ENCODE results near the gene SNAP91.

DNA sequence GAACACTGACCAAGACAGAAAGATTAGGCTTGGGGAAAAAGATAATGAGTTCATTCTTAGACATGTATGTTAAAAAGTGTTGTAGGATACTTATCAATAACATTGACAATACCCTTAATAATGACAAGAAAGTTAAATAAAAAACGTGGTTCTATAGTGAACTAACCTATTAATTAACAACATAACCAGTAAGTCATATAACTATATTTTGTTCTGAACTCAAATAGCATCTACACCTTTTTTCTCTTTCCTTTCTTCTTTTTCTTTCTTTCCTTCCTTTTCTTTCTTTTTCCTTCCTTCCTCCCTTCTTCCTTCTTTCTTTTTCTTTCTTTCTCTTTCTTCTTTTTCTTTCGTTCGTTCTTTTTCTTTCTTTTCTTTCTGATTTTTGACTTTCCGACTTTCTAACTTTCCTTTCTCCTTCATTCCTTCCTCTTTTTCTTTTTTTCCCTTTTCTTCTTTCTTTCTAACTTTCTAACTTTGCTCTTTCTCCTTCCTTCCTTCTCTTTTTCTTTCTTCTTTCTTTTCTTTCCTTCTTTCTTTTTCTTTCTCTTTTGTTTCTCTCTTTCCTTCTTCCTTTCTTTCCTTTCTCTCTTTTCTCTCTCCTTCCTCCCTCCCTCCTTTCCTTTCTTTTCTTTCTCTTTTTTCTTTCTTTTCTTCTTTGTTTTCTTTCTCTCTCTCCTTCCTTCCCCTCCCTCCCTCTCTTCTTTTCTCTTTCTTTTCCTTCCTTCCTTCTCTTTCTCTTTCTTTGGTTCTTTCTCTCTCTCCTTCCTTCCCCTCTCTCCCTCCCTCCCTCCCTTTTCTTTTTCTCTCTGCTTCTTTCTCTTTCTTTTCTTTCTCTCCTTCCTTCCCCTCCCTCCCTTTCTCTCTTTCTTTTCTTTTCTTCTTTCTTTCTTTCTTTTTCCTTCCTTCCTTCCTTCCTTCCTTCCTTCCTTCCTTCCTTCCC, 172.0 kb downstream of the SNAP91 start:
- TF ChIP-seq EP300 (IDR thresholded peaks at IDR 0.05): no peak
- no peak for TF ChIP-seq POLR2A (IDR thresholded peaks at IDR 0.05)
